Measurements from ENCODE around the gene ZIC5.

The ZIC5 gene

DNA sequence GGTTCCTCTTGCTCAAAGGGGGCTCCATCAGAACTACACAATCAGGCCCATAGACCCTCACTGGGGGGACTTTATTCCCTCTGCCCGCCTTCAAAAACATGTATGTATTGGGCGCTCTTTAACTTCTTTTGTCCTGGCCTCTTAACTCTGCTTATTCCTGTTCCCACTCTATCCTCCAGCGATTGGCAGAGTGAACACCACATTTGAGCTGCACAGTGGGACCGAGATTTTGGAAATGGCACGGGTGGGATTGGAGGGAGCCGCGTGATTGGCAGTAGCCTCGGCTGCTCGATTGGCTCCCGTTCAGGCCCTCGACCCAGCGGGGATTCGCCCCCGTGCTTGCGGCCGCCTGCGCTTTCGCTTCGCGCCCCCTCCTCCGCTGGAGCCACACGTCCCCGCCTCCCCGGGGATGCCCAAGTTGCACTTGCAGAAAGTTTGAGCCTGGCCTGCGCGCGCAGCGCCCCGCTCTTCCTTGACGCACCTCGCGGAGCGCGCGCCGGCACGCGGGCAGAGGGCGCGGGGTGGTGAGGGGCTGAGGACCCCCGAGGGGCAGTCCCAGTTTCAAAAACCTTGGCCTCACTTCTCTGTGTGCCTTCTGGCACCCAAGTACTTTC, at the start of gene ZIC5:
Gene ZIC5 (minus strand): TSS at position 192 of the 614 bp plus-strand sequence. CDS start 164 bp downstream, at position 28.
- DNase-seq (ENCODE audit: low read depth, low spot score): no peak

DNA sequence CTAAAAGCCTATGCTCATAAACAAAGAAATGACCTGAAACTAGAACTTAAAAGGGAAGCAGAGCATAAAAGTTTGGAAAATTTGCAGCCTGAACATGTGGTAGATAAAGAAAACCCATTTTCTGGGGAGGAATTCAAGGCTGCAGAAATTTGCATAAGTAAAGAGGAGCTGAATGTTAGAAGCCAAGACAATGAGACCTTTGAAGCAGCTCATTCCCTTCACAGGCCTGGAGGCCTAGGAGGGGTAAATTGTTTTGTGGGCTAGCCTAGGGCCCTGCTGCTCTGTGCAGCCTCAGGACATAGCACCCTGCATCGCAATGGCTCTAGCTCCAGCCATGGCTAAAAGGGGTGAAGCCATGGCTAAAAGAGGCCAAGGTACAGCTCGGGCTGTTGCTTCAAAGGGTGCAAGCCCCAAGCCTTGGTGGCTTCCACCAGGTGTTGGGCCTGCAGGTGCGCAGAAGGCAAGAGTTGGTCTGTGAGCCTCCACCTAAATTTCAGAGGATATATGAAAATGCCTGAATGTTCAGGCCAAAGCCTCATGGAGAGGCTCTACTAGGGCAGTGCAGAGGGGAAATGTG, 48.3 kb upstream of the ZIC5 start:
- DNase-seq (ENCODE audit: low read depth, low spot score): no peak

- no peak for DNase-seq (ENCODE audit: low read depth, low spot score)
Observed at GRCh38 chr13:100014621-100015020, 43.1 kb upstream of the ZIC5 start.

DNA sequence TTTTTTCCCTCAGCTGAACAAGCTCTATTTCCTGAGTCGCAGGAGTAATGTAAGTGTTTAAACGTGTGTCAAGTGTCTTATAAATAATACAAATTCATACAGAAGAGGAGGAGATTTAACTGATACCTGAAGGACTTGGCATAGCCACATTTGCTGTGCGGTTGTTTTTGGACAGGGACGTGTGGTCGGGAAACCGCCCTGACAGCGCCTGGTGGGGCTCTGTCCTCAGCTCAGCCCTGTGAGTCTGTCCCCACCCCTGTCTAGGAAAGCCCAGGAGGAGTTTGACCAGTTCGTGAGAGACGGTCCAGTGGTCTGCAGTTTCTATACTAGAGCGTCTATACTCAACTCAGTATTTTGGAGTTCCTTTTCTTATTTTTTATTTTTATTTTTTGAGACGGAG, 26.7 kb upstream of the ZIC5 start:
- DNase-seq (ENCODE audit: low read depth, low spot score): no peak

DNA sequence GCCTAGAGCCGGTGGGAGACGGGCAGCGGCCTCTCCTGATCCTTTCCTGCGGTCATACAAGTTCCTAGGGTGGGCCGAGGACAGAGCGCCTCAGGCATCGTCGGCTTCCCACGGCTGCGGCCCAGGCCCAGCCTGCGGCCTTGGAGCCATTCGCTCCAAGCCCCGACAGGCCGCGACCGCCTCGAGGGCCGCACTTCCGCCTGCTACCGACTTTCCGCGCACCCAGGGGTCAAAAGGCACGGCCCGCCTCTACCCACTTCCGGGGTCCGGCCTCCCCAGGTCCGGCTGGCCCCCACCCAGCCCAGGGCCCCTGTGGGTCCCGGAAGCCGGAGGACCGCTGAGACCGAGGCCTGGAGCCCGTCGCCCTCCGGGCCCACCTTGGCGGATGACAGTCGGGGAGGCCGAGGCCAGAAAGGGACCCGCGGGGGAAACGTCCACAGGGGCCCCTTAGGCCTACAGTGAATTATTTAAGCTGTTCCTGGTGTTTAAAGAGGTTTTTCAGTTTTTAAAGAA, 26.2 kb upstream of the ZIC5 start:
- DNase-seq (ENCODE audit: low read depth, low spot score): no peak

DNA sequence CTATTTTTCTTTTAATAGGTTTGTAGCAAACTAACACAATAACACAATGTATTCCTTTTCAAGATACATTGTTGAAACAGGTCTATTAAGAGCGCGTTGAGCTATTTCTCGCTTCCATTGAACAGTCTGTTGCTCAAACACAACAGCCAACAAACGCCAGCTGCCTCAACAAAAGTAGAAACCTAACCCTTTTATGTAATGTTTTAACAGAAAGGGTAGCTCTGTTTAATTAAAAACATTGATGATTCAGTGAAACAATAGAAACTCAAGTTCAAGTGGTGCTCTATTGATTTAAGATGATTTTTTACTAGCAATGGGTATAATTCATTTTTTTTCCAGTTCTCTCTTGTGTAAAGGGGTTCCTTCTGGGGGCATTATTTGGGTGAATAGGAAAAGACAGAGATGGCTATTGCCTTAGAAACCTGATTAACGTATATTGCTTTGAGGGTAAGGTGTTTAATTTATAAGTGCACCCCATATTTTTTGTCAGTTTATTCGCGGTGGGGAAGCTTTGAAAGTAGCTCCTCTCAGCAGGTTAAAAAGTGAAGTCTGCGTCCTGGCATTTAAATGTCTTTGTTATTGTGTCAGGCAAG, 24.9 kb upstream of the ZIC5 start:
- DNase-seq (ENCODE audit: low read depth, low spot score): no peak

DNA sequence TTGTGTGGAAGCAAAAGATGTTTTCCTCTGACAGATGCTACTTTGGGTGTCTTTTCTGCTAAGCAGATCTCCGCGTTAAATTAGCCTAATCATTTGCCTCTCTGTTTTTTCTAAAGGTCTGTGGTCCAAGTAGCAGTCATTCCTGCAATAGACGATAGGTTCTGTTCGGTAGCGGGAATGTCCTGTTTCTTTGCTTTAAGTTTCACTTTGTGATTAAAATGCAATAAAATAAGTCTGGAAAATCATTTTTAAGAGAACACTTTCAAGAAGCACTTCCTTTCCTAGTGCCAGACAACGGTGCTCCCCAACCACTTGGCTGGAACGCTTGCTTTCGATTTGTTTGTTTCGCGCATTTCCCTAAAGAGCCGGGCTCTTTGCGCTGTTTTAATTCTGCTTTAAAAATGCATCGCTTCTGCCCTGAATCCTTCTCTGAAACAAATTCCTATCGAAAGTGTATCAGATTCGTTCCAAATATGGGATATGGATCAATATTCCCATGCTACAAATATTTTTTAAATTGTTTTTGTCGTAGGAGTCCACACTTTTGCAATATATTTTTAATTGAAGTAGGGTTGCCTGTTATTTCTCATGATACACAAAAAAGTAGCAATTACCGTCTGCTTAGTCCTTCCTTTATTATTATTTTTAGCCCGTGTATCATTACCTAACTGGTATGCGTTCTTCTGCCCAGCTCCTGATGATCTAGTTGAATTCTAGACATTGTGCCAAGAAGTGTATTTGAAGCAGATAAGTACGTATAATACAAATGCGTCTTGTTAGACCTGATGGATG, 24.2 kb upstream of the ZIC5 start:
- DNase-seq (ENCODE audit: low read depth, low spot score): no peak

- no peak for DNase-seq (ENCODE audit: low read depth, low spot score)
Observed at GRCh38 chr13:99995104-99995588, 23.6 kb upstream of the ZIC5 start.

- DNase-seq (ENCODE audit: low read depth, low spot score): no peak
Observed at GRCh38 chr13:99994638-99995020, 23.1 kb upstream of the ZIC5 start.

- no peak for DNase-seq (ENCODE audit: low read depth, low spot score)
Observed at GRCh38 chr13:99993660-99994637, 22.4 kb upstream of the ZIC5 start.

DNA sequence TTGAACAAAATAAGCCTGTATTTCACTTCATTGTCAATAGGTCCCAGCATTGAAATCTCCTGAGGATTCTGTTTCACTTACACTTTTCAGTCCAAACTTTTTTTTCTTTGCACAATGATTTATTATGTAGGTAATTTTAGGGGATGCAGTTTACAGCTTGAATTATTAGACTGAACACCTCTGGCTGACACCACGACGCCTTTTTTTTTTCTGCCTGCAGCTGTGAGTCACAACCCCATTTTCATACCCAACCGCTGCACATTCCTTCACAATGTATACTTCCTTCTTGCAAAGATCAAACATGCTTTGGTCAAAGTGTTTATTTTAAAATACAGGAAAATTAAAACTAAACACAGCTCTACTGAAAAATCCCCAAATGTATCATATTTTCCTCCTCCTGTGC, 21.4 kb upstream of the ZIC5 start:
- DNase-seq (ENCODE audit: low read depth, low spot score): no peak

DNA sequence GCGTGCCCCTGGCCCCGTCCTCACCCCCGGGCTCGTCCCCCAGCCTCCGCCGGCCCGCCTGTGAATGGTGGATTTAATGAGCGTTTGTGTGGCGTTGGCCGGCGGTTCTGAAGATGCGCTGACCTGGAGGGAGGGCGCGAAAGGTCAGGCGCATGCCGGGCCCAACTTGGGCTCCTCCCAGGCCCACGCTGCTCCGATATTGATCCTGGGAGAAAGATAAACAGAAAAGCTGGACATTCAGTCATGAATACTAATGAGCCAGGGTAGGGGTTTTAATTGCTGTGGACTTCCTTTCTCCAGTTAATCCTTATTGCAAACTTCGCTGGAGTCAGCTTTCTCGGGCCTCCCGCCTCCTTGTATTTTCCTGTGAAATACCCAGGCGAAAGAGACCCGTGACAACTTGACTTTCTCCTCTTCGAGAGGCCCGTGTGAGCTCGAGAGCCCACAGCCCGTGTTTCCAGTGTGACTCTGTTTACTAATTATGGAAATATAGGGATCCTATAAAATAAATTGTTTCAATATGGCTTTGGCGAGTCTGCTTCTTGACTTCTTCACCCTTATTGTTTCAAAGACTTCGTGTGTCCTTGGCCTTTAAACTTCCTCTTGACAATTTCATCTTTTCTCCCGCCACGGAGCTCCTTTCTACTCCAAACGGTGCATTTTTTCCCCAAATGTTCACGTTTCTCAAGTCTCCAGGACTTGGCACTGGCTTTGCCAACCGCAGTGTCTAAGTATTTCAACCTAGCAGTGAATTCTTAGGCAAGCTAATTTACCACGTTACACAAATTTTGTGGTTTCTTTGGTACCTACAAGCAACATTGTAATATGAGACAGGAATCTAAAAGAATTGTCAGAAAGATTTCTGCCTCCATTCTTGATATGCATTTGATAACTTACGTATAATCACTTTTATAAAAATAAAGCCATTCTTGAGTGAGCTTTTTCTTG, 20.5 kb upstream of the ZIC5 start:
- no peak for DNase-seq (ENCODE audit: low read depth, low spot score)

DNA sequence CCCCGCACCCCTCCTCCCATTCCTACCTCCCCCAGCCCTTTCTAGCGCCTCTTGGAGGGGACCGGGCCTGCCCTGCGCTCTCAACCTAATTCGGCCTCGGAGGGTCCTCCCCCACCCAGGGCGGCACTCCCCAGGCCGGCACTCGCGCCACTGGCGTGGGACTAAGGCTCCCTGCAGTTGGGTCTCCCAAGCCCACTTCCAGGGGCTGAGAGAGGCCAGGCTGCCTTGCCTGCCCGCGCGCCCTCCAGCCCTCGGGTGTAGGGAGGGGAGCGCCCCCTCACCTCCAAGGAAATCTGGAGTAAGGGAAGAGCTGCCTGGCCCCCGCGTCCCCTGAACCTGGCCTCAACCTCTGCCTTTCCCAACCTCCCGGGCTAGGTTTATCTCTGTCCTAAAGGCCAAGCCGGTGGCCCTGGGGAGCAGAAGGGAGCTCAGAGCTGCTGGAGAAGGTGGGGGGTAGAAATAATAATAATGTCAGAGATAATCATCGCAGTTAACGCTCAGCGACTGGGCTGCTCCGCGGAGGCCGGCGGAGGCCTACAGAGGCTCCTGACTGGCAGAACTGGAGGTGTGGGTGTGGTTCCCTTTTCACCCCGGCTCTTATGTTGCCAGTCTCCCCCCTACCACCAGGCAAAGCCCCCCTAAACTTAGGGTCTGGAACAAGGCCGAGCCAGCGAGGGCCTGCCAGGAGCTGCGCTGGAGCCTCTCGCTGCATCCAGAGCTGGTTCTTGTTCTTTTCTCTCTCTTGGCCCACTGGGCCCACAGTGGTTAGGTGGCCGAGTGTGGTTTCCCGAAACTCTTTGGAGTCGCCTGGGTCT, 19.7 kb upstream of the ZIC5 start:
- DNase-seq (ENCODE audit: low read depth, low spot score): no peak

- no peak for DNase-seq (ENCODE audit: low read depth, low spot score)
Observed at GRCh38 chr13:99990126-99990977, 18.8 kb upstream of the ZIC5 start.

GRCh38 chr13:99989276-99990125, 17.9 kb upstream of the ZIC5 start:
- no peak for DNase-seq (ENCODE audit: low read depth, low spot score)

DNA sequence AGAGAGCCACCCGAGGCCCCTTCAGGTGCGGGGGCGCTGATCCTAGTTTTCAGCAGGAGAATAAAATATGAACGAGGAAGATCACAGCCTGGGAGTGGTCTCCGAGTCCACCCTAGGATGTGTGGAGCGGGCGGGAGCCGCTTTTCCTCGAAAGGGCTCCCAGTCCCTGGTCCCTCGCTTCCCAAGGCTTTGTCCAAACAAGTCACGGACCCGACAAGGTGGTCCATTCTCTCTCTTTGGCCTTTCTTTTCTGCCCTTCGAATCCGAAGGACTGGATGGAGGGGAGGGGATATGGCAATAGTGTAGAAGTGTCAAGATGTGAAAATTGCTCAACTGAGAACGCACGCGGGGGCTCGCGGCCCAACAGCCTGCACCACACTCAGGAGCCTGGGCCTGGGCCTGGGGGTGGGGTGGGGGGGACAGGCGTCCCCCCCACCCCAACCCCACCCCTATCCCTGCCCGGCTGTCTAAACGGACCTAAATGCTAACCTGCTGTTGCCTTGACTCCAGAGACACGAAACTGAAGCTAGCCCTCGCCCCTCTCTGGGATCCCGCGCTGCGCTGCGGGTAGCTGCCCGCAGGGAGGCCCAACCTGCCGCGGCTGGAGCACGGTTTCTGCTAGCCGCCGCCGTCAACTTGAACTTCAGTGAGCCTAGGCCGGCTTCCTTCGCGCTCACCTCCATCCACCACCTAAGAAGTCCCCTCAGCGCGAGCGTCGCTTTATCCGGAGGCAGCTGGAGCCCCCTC, 17.1 kb upstream of the ZIC5 start:
- no peak for DNase-seq (ENCODE audit: low read depth, low spot score)
